Limb (tissue), 2 donors: Measurements from ENCODE around the gene ARPC1B.
A peak's percentile ranks its signal among the peaks of the same experiment; 100 is the strongest.
"Not testable (repeated sequence)": the region's sequence is repeated elsewhere in the genome, so short reads cannot be mapped to it uniquely, and the experiment has no call there.

ENCODE experiments used
- DNase-seq, 2 donors: peaks; one replicate each; pipeline ENCODE4 v3.0.0-alpha.2; 2016; ENCODE audit errors: extremely low spot score in 2 of 2

ARPC1B gene

GRCh38 chr7:99368750-99369389 lies 5.7 kb upstream of the ARPC1B start:
- DNase-seq = no peak

DNA sequence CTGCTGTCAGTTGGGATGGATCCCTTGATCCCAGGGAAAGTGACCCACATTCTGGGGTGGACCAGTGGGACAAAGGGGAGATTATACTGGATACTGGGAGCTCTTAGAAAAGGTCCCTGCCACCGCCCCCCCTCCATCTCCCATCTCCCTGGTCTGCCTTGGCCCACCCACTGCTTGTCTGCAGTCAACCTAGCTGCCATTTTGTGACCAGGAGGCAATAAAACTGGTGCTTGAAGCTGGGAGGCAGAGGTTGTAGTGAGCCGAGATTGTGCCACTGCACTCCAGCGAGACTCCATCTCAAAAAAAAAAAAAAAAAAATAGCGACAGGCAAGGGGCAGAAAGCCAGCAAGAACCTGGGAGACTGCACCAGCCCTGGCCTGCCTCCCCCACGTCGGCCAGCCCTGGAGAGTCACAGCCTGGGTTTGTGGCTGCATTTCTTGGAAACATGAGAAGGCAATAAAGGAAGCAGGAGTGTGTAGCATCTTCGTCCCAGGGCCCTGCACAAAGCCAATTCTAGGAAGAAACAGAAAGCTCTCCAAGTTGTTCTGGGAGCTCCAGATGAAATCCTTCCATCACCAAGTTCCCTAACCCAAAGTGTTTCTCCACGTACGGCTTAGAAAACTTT lies 4.7 kb upstream of the ARPC1B start:
- DNase-seq = peak in 1 of 2 donors; percentile 30

DNA sequence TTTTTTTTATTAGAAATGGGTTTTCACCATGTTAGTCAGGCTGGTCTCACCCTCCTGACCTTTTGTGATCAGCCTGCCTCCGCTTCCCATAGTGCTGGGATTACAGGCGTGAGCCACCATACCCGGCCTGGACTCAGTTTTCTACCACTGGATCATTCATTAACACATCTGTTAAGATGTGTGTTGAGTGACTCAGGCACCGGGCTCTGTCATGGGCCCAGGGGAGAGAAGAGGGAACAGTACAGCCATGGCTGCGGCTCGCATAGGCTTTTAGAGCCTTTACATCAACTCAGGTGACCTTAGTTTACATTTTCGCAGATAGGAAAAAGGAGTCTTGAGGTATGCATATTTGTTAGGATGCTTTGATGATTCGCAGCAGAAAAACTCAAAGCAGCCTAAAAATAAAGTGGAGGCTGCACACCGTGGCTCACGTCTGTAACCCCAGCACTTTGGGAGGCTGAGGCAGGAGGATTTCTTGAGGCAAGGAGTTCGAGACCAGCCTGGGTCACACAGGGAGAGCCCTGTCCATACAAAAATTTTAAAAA lies 3.1 kb upstream of the ARPC1B start:
- no peak for DNase-seq

GRCh38 chr7:99372275-99373090 lies 2.0 kb upstream of the ARPC1B start:
- DNase-seq = peak in 1 of 2 donors; percentile 37

- no peak for DNase-seq
These were observed 1.2 kb upstream of the ARPC1B start for GRCh38 chr7:99373091-99374066.

- DNase-seq = peak; percentile 36 to 81
These were observed 709 bp downstream of the ARPC1B start for GRCh38 chr7:99375070-99375807.

DNA sequence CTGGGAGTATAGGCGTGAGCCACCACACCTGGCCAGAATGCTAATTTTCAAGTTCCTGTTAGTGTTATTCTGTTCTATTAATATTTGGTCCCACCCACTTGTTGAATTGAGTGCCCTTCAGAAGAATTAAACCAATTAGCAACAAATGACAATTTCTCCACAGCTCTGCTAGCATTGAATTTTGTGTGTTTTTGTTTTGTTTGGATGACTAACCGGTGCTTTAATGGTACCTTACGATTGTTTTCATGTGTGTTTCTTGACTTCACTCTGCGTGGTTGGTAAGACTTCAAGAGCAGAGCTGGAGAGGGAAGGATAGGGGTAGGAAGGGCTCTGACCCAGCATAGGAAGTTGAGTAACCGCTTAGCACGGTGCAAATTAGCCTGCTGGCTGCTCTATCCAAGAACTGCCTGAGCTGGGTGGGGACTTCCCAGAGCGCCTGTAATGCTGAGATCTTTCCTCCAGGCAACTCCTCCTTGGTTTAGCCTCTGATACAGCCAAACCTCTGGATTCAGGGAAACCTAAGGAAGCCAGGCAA lies 4.6 kb downstream of the ARPC1B start:
- peak in 1 of 2 donors; percentile 67 for DNase-seq

- not testable (repeated sequence) for DNase-seq
These were observed 5.1 kb downstream of the ARPC1B start for GRCh38 chr7:99379693-99380031.

GRCh38 chr7:99380032-99380822 lies 5.7 kb downstream of the ARPC1B start:
- DNase-seq = no peak

DNA sequence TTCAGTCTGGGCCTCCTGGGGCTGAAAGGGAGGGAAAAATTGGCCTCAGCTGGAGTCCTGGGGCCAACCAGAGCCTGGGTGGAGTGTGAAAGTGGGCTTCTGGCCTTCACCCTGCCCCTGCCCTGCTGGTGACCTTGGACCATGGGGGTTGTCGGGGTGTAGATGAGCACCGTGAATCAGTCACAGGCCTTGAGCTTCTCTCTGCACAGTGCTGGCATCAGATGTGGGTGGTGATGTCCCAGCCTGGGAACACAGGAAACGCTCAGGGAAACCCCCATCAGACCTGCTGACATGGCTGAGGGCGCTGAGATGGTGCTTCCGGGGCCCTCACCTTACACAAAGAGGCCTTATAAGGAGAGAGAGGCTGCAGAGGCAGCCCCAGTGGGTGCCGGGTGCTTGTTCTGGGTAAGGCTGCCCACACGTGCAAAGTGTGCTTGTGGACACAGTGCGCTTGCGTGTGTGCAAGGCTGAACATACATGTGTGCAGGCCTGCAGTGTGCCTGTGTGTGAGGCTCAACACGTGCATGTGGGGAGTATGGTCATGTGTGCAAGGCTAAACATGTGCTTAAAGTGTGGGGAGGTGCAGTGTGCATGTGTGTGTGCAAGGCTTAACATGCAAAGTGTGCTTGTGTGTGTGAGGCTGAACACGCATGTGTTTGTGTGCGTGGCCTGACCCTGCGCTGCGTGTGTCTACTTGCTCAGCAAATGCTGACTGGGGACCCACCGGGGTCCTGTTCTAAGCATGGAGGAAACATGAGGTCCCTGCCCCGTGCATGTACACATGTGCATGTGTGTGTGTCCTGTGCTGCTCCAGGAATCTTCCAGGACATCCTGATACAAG lies 6.5 kb downstream of the ARPC1B start:
- no peak for DNase-seq

DNA sequence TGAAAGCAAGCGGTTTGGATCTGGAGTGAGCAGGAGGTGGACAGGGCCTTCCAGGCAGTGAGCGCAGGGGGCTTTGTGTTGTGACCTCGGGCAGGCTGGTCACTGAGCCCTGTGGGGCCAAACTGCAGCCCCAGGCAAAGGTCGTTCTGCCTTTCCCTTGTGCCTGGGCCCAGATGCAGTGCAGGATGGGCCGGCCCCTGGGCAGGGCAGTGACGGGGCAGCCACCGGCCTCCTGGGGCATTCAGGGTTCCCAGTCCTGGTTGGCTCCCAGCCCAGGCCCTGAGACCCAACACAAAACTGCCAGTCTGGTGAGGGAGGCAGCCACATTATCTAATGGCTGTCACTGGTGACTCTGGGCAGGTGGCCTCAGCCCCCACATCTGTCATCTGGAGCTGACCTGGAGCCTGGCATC lies 7.1 kb downstream of the ARPC1B start:
- DNase-seq = no peak

DNA sequence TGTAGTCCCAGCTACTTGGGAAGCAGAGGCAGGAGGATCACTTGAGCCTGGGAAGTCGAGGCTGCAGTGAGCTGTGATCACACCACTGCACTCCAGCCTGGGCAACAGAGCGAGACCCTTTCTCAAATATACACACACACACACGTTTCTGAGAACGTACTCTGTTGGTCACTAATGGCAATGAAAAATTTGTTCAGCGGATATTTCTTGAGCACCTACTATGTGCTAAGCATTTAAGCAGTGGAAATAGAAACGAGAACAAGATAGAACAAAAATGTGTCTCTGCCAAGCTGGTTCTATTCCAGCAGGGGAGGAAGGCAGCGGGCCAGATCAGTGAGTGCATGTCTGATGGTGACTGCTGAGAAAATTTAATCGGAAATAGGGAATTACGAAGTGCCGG lies 8.7 kb downstream of the ARPC1B start:
- DNase-seq = no peak

GRCh38 chr7:99383791-99384370 lies 9.4 kb downstream of the ARPC1B start:
- no peak for DNase-seq

DNA sequence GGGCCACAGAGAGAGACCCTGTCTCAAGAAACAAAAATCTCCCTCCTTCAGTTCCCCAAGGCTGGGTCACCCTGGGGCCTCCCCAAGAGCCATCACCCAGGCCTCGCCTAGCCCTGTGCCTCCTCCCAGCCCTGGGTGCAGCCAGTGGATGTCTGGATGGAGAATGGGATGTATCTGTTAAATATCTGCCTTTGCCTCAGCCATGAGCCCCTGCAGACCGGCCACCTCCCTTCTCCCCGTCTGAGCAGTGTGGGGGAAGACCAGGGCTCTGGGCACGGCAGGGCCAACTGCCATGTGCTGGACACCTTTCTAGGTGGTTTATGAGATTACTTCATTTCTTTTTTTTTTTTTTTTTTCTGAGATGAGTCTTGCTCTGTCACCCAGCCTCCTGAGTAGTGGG lies 10.0 kb downstream of the ARPC1B start:
- no peak for DNase-seq

DNA sequence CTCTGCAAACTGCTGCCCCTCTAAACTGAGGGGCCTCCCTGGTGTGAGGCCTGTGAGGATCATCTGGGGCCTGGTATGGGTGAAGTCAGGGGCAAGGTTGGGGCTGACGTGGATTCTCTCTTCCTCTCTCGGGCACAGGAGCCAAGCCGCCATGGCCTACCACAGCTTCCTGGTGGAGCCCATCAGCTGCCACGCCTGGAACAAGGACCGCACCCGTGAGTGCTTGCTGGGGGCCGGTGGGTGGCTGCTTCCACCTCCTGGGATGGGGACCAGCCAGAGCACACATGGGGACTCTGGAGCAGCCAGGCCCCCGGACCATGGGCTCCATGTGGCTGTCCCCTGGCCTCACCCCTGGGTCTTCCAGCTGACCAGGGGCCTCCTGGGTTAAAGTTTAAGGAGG lies 11.0 kb downstream of the ARPC1B start:
- DNase-seq = no peak

- no peak for DNase-seq
These were observed 12.2 kb downstream of the ARPC1B start for GRCh38 chr7:99386584-99387238.

- not testable (repeated sequence) for DNase-seq
These were observed 12.7 kb downstream of the ARPC1B start for GRCh38 chr7:99387239-99387635.

- DNase-seq = no peak
These were observed 13.4 kb downstream of the ARPC1B start for GRCh38 chr7:99387912-99388311.
